HEK293 (cell line): ENCODE results near the gene NKD1.

Experiments
- HOXD13 ChIP-seq: sonication (generic); formaldehyde crosslinking; IDR thresholded peaks from 2 replicates; pipeline ENCODE4 v1.8.0; 2022; ENCODE audit warnings: missing genetic modification reagents, borderline replicate concordance
- KLF7 ChIP-seq: fragments of 450-650 bp; formaldehyde crosslinking; IDR thresholded peaks from 2 replicates; pipeline ENCODE4 v1.5.1; 2016; ENCODE audit warnings: missing biosample characterization, missing genetic modification characterization, borderline replicate concordance
- MYNN ChIP-seq: fragments of 450-650 bp; formaldehyde crosslinking; IDR thresholded peaks from 2 replicates; pipeline ENCODE4 v1.5.1; 2016; ENCODE audit warnings: missing biosample characterization, missing genetic modification characterization, borderline replicate concordance
- YY1 ChIP-seq: fragments of 450-650 bp; formaldehyde crosslinking; IDR thresholded peaks from 2 replicates; pipeline ENCODE4 v1.5.1; 2018; ENCODE audit warnings: missing biosample characterization, missing genetic modification characterization
- ZNF132 ChIP-seq: fragments of 450-650 bp; formaldehyde crosslinking; IDR thresholded peaks from 2 replicates; pipeline ENCODE4 v1.5.1; 2017; ENCODE audit warnings: missing biosample characterization, missing genetic modification characterization, borderline replicate concordance
- TF ChIP-seq, protein P1 (sequence below): fragments of 450-650 bp; formaldehyde crosslinking; IDR thresholded peaks from 2 replicates; pipeline ENCODE4 v1.5.1; 2016; ENCODE audit warnings: missing biosample characterization, missing genetic modification characterization

DNA sequence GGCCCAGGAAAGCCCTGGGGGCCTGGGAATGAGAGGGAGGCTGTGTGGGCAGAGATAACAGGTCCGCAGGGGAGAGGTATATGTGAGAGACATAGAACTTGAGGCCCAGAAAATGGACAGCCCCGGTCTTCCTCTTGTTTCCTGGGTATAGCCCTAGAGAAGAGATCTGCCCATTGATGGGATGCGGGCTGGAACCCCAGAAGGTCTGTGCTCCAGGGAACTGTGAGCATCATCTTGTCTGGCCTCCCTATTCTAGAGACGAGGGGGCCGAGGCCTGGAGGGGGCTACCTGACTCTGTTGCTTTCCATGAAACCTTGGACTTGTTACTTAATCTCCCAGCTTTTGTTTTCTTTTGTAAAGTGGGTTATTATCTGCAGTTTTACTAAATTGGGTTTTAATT, 53.9 kb downstream of the NKD1 start:
- TF ChIP-seq MYNN (no peak), ZNF132 (tag by site-specific recombination) (no peak), KLF7 (tag by site-specific recombination) (no peak), YY1 (no peak), HOXD13 (CRISPR knock-in tag) (no peak)
- TF ChIP-seq, protein P1, sequence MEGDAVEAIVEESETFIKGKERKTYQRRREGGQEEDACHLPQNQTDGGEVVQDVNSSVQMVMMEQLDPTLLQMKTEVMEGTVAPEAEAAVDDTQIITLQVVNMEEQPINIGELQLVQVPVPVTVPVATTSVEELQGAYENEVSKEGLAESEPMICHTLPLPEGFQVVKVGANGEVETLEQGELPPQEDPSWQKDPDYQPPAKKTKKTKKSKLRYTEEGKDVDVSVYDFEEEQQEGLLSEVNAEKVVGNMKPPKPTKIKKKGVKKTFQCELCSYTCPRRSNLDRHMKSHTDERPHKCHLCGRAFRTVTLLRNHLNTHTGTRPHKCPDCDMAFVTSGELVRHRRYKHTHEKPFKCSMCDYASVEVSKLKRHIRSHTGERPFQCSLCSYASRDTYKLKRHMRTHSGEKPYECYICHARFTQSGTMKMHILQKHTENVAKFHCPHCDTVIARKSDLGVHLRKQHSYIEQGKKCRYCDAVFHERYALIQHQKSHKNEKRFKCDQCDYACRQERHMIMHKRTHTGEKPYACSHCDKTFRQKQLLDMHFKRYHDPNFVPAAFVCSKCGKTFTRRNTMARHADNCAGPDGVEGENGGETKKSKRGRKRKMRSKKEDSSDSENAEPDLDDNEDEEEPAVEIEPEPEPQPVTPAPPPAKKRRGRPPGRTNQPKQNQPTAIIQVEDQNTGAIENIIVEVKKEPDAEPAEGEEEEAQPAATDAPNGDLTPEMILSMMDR (tag by site-specific recombination): no peak
